ENCODE measurements around the gene GAPT. TPM values are rescaled to one million over a fixed set of nuclear protein-coding genes. Genes with fewer than 3 reads are reported as not detected.

The GAPT gene
- total RNA-seq, 1 donor from 2014 or later: 1.6 TPM

DNA sequence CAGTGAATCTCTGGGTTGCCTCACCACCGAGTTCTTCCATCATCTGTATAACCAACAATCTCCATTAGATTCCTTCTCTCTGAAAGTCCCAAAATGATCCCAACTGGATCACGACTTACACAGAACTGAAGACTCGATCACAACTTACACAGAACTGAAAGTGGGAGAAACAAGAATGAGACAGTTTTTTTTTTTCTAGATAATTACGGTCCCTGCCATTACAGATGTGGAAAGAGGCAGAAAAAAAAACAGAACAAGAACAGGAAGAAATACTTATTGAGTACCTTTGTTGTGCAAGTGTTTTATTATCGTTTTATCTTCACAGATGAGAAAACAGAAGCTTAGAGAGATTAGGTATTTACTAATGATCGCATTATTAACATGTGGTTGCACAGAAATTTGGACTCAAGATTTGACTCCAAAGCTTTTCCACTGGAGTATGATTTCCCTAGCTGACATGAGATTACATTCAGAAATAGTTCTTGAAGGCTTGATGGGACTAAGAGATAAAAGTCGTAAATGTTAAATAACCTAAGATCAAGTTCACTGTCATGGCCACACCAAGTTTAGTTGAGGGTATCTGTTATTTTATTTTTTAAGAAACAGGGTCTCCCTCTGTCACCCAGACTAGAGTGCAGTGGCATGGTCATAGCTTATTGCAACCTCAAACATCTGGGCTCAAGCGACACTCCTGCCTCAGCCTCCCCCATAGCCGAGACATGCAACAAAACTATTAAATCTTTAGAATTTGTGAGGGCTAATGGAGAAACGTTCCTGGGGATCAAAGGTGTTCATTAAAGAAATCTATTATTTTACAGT lies 40.2 kb upstream of the GAPT start:
- H3K9me3 Mint-ChIP-seq: peaks cover 10% of the 10 kb centered on the region
- H3K36me3 Mint-ChIP-seq: peaks cover 76% of the 10 kb centered on the region
- peaks cover 55% of the 10 kb centered on the region for H3K4me1 Mint-ChIP-seq
- H3K4me3 Mint-ChIP-seq: no peak overlapping the region
- TF ChIP-seq, protein P1, sequence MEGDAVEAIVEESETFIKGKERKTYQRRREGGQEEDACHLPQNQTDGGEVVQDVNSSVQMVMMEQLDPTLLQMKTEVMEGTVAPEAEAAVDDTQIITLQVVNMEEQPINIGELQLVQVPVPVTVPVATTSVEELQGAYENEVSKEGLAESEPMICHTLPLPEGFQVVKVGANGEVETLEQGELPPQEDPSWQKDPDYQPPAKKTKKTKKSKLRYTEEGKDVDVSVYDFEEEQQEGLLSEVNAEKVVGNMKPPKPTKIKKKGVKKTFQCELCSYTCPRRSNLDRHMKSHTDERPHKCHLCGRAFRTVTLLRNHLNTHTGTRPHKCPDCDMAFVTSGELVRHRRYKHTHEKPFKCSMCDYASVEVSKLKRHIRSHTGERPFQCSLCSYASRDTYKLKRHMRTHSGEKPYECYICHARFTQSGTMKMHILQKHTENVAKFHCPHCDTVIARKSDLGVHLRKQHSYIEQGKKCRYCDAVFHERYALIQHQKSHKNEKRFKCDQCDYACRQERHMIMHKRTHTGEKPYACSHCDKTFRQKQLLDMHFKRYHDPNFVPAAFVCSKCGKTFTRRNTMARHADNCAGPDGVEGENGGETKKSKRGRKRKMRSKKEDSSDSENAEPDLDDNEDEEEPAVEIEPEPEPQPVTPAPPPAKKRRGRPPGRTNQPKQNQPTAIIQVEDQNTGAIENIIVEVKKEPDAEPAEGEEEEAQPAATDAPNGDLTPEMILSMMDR (IDR thresholded peaks at IDR 0.05; ENCODE audit: unreplicated experiment): no peak
- DNase-seq (ENCODE audit: low spot score in 2 of 2, unreplicated experiment in 2 of 2): no peak
- H3K27me3 Mint-ChIP-seq (ENCODE audit: low read depth): no peaks in the 10 kb centered on the region
- peak overlapping the region; percentile 75 for H3K27ac Mint-ChIP-seq

DNA sequence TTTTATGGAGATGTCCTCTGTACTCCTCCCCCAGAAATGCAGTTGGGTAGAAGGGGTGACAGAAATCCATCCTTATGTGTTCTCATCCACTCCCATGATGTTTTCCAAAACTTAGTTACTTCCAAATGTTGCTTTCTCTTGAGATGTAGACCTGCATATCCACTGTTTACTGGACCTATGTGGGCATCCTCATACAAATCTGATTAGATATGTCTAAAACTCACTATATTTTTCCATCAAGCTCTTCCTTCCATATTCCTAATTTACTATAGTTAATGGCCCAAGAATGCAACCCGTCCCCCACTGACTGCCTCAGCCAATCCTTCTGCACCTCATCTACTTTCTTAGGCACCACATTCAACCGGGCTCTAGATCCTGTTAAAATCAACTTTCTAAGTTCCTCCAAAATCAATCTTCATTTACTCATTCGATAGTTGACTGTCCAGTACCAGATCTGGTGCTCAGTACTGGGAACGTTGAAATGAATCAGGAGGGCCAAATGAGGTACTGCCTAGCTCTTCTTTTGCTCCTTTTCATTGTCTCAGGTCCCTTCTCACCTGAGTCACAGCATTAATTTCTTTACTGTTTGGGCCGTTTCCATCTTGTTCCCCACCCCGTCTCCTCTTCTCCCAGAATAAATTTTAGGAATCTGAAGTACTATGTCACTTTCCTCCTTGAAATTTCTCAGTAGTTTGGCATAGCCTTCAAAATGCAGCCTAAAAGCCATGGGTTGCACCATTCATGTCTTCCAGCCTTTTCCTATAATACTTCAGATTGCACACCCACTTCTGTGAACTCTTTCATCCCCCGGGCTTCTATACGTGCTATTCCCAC lies 39.3 kb upstream of the GAPT start:
- H3K36me3 Mint-ChIP-seq: peaks cover 74% of the 10 kb centered on the region
- H3K27me3 Mint-ChIP-seq (ENCODE audit: low read depth): no peaks in the 10 kb centered on the region
- DNase-seq (ENCODE audit: low spot score in 2 of 2, unreplicated experiment in 2 of 2): no peak
- H3K9me3 Mint-ChIP-seq: peaks cover under 1% of the 10 kb centered on the region
- TF ChIP-seq, protein P1 (IDR thresholded peaks at IDR 0.05; ENCODE audit: unreplicated experiment): no peak
- H3K4me1 Mint-ChIP-seq: peaks cover 62% of the 10 kb centered on the region
- peak overlapping the region; percentile 81 for H3K27ac Mint-ChIP-seq
- H3K4me3 Mint-ChIP-seq: peak overlapping the region; percentile 97

DNA sequence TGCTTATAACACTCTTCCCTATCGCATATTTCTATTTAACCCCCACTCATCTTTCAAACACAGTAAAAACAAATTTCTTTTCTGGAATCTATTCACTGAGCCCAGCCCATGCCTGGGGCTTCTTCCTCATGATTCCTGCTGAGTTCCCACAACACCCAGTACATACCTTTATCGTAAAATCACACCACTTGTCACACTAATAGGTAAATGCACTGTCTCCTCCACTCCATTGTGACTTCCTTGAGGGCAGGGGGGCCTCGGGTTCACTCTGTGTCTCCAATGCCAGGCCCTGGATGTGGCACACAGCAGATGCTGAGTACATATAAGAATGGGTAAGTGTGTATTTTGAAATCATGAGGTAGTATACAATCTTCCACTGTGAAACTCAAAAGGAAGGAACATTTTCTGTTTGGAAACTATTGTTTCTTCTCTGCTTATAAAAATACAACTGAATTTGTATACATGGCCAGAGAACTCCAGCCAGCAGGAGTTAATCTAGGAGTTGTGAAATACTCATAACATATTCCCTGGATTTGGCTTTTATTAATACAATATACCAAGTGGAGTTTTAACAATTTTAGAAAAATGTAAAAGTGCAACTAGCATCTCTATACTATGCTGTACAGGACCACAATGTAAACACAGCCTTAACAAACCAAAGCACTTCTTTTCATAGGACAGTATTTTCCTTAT lies 38.5 kb upstream of the GAPT start:
- Mint-ChIP-seq H3K4me1 (peaks cover 68% of the 10 kb centered on the region), H3K9me3 (no peaks in the 10 kb centered on the region), H3K4me3 (peak overlapping the region; percentile 97), H3K27me3 (ENCODE audit: low read depth) (no peaks in the 10 kb centered on the region), H3K36me3 (peaks cover 77% of the 10 kb centered on the region), H3K27ac (peak overlapping the region; percentile 81)
- DNase-seq (ENCODE audit: low spot score in 2 of 2, unreplicated experiment in 2 of 2): no peak
- TF ChIP-seq, protein P1 (IDR thresholded peaks at IDR 0.05; ENCODE audit: unreplicated experiment): no peak

DNA sequence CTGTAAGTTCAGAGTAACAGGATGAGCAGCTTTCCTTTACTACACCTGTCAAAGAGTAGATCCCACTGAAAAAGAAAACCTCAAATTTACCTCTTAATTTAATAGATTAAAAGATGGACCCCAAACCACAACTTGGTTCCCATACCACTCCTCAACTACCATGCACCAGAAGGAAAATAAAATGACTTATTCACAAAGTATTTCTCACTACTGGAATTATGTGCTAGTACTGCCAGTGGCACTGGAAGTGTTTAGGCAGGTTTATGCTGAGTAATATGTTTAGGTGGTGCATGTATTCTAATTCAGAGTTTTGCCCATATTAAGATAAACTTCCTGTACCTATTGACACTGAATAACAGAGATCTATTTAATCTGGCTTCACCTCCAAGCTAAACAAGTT lies 37.9 kb upstream of the GAPT start:
- no peak for DNase-seq (ENCODE audit: low spot score in 2 of 2, unreplicated experiment in 2 of 2)
- Mint-ChIP-seq H3K4me3 (peak overlapping the region; percentile 97), H3K27ac (peak overlapping the region; percentile 81), H3K27me3 (ENCODE audit: low read depth) (no peaks in the 10 kb centered on the region), H3K4me1 (peaks cover 68% of the 10 kb centered on the region), H3K9me3 (no peaks in the 10 kb centered on the region), H3K36me3 (peaks cover 82% of the 10 kb centered on the region)
- TF ChIP-seq, protein P1 (IDR thresholded peaks at IDR 0.05; ENCODE audit: unreplicated experiment): no peak

DNA sequence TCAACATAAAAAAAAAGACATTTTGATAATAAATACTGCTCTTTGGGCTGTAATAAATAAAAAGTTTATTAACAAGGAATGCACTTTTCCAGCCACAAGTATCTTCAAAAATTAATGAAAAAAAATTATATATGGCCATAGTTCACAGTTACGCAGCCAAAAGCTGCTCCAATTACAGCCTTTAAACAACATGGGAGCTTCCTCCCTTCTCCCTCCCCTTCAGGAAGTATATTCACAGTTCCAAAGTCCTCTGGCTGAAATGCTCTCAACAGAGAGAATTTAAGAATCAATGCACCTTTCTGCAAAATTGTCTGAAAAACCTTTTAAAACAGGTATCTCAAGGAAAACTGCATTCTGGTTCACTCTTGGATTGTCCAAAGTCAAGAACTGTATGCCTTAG lies 37.2 kb upstream of the GAPT start:
- TF ChIP-seq, protein P1 (IDR thresholded peaks at IDR 0.05; ENCODE audit: unreplicated experiment): no peak
- Mint-ChIP-seq H3K9me3 (no peaks in the 10 kb centered on the region), H3K36me3 (peaks cover 85% of the 10 kb centered on the region), H3K27me3 (ENCODE audit: low read depth) (no peaks in the 10 kb centered on the region), H3K27ac (peak overlapping the region; percentile 81), H3K4me3 (peak overlapping the region; percentile 97), H3K4me1 (peaks cover 68% of the 10 kb centered on the region)
- DNase-seq (ENCODE audit: low spot score in 2 of 2, unreplicated experiment in 2 of 2): no peak
